HepG2 (cell line): ENCODE measurements around the gene TFAP2D.

Experiments
- EZH2 ChIP-seq: conservative IDR thresholded peaks from 2 replicates; pipeline ENCODE4 v1.6.1; 2012; ENCODE audit warnings: mild to moderate bottlenecking, low read depth, low read length, moderate library complexity
- KLF13 ChIP-seq: sonication (generic); formaldehyde crosslinking; IDR thresholded peaks from 2 replicates; pipeline ENCODE4 v1.4.0; 2020; ENCODE audit warnings: mild to moderate bottlenecking, missing genetic modification reagents
- TMF1 ChIP-seq: sonication (generic); formaldehyde crosslinking; IDR thresholded peaks from 2 replicates; pipeline ENCODE4 v1.8.1; 2022; ENCODE audit warnings: low read depth, missing genetic modification reagents
- ZNF235 ChIP-seq: sonication (generic); formaldehyde crosslinking; IDR thresholded peaks from 2 replicates; pipeline ENCODE4 v1.8.1; 2023; ENCODE audit warnings: mild to moderate bottlenecking, missing genetic modification reagents, borderline replicate concordance
- TF ChIP-seq, protein P1 (sequence below): sonication (generic); formaldehyde crosslinking; IDR thresholded peaks from 2 replicates; pipeline ENCODE4 v1.5.0; 2020; ENCODE audit warnings: missing genetic modification reagents
- TF ChIP-seq, protein P2 (sequence below): sonication (generic); formaldehyde crosslinking; IDR thresholded peaks from 2 replicates; pipeline ENCODE4 v1.5.0; 2020; ENCODE audit warnings: mild to moderate bottlenecking, missing genetic modification reagents, moderate library complexity
- TF ChIP-seq, protein P3 (sequence below): sonication (generic); formaldehyde crosslinking; IDR thresholded peaks from 2 replicates; pipeline ENCODE4 v1.5.0; 2020; ENCODE audit warnings: missing genetic modification reagents, mild to moderate bottlenecking, borderline replicate concordance

DNA sequence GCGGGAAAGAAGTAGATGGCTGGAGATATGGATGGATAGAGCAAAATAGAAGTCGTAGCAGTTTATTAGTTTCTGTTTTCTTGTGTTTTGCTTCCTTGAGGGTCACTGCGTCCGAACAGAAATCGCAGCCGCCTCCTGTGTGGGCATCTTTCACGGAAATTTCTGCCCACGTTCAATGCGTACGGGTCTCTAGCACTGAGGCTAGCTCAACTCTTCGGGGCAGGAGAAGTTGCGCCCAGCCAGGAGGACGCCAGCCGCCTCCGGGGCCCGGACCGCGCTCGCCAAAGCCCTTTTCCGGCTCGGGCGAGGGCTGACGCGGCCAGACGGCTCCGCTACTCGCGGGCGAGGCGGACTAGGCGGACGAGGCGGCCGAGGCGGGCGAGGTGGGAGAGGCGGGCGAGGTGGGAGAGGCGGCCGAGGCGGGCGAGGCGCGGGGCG, 106.2 kb downstream of the TFAP2D start:
- TF ChIP-seq KLF13 (CRISPR knock-in tag), result no peak
- TF ChIP-seq, protein P1, sequence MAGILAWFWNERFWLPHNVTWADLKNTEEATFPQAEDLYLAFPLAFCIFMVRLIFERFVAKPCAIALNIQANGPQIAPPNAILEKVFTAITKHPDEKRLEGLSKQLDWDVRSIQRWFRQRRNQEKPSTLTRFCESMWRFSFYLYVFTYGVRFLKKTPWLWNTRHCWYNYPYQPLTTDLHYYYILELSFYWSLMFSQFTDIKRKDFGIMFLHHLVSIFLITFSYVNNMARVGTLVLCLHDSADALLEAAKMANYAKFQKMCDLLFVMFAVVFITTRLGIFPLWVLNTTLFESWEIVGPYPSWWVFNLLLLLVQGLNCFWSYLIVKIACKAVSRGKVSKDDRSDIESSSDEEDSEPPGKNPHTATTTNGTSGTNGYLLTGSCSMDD (CRISPR knock-in tag), result no peak
- TF ChIP-seq EZH2, result no peak
- TF ChIP-seq, protein P2, sequence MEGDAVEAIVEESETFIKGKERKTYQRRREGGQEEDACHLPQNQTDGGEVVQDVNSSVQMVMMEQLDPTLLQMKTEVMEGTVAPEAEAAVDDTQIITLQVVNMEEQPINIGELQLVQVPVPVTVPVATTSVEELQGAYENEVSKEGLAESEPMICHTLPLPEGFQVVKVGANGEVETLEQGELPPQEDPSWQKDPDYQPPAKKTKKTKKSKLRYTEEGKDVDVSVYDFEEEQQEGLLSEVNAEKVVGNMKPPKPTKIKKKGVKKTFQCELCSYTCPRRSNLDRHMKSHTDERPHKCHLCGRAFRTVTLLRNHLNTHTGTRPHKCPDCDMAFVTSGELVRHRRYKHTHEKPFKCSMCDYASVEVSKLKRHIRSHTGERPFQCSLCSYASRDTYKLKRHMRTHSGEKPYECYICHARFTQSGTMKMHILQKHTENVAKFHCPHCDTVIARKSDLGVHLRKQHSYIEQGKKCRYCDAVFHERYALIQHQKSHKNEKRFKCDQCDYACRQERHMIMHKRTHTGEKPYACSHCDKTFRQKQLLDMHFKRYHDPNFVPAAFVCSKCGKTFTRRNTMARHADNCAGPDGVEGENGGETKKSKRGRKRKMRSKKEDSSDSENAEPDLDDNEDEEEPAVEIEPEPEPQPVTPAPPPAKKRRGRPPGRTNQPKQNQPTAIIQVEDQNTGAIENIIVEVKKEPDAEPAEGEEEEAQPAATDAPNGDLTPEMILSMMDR (CRISPR knock-in tag), result no peak
- no peak for TF ChIP-seq ZNF235 (CRISPR knock-in tag)
- TF ChIP-seq TMF1 (CRISPR knock-in tag), result no peak
- TF ChIP-seq, protein P3, sequence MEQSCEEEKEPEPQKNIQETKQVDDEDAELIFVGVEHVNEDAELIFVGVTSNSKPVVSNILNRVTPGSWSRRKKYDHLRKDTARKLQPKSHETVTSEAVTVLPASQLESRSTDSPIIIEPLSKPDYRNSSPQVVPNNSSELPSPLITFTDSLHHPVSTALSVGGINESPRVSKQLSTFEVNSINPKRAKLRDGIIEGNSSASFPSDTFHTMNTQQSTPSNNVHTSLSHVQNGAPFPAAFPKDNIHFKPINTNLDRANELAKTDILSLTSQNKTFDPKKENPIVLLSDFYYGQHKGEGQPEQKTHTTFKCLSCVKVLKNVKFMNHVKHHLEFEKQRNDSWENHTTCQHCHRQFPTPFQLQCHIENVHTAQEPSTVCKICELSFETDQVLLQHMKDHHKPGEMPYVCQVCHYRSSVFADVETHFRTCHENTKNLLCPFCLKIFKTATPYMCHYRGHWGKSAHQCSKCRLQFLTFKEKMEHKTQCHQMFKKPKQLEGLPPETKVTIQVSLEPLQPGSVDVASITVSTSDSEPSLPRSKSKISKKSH, result no peak
